ENCODE measurements around the gene WDR19. TPM values are rescaled to one million over a fixed set of nuclear protein-coding genes. Genes with fewer than 3 reads are reported as not detected.

The WDR19 gene
- total and polyA plus RNA-seq, 2 of the 4 experiments (the other 2 are of a cell fraction) = 16.0 to 22.6 TPM

DNA sequence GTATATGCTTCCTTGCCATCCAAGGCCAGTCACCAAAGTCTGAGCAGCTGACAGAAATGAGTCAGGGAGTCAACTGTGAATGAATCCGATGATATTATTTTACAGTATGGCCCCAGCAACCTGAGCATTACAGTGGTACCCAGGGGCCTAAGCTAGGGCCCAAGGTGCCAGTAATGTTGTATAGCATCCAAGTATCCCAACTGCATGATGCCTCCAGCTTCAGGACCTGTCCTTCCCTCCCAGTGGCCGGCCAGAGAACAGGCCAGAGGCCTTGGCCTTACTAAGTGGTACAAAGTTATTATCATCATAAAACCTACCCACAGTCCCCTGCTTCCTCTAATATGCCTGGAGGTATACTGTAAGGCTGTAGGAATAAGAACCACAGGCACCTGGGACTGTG, 103.9 kb downstream of the WDR19 start:
- Histone ChIP-seq H3K9me1 (ENCODE audit: insufficient read depth, low read length) (peaks cover 4% of the 10 kb centered on the region; the same call in 1 of the 2 replicates), H2AFZ (replicated peaks; ENCODE audit: low read length, poor library complexity) (no peak overlapping the region), H3K36me3 (ENCODE audit: control insufficient read depth, insufficient read depth, low read length) (peaks cover 16% of the 10 kb centered on the region), H4K8ac (ENCODE audit: low read depth in 2 of 2, low read length in 2 of 2) (no peak overlapping the region), H2BK20ac (ENCODE audit: low read depth, low read length) (no peak overlapping the region), H3K4ac (ENCODE audit: low read depth, low read length) (no peak overlapping the region), H3K14ac (replicated peaks; ENCODE audit: low read depth, low read length) (no peak overlapping the region), H3K27ac (ENCODE audit: insufficient read depth, low read length) (no peak overlapping the region), H3K56ac (ENCODE audit: extremely low read depth, insufficient read depth, low read length) (no peak overlapping the region), H2BK5ac (ENCODE audit: low read depth, low read length, poor library complexity, severe bottlenecking) (peak overlapping the region; percentile 70), H3K23ac (ENCODE audit: low read depth, low read length) (no peak overlapping the region), H2AK5ac (ENCODE audit: low read depth, low read length) (no peak overlapping the region), H3K9me3 (ENCODE audit: control insufficient read depth, insufficient read depth, low read length) (no peaks in the 10 kb centered on the region), H3K9ac (ENCODE audit: low read depth, low read length) (no peak overlapping the region), H3K79me1 (ENCODE audit: low read depth in 1 of 2, low read length in 2 of 2) (no peaks in the 10 kb centered on the region), H3K4me1 (ENCODE audit: control insufficient read depth, insufficient read depth, low read length) (0 out of 2 replicates have a peak, but pooled peaks cover 3% of the 10 kb centered on the region), H2BK15ac (ENCODE audit: low read depth, low read length) (no peak overlapping the region), H4K20me1 (ENCODE audit: insufficient read depth, low read length) (no peaks in the 10 kb centered on the region), H3K4me3 (ENCODE audit: insufficient read depth, low read depth, low read length) (no peak overlapping the region), H3K27me3 (ENCODE audit: control insufficient read depth, insufficient read depth, low read length) (no peaks in the 10 kb centered on the region), H2AK9ac (replicated peaks; ENCODE audit: low read depth, low read length, poor library complexity) (no peak overlapping the region), H4K91ac (ENCODE audit: insufficient read depth, low read depth, low read length) (no peak overlapping the region), H3K4me2 (ENCODE audit: low read depth, low read length) (no peak overlapping the region), H2BK120ac (ENCODE audit: low read depth, low read length) (no peak overlapping the region), H4K5ac (ENCODE audit: low read depth, low read length) (no peak overlapping the region), H3K18ac (ENCODE audit: low read depth, low read length) (no peak overlapping the region)
- ATAC-seq (ENCODE audit: low read depth) (no peak), DNase-seq (peak; percentile 13)
- CTCF ChIA-PET = no interaction called here
- intact Hi-C loops (cut with micrococcal nuclease) = no loop called here
- BruUV-seq (replicated peaks) = no TSS peak
- no CpG with 5 or more reads among the region's 2 CpGs for WGBS, 2 experiments (ENCODE audit: extremely low coverage in 2 of 2, insufficient read length in 1 of 2)
- in situ Hi-C loops (cut with MboI; ENCODE audit: low sequenced_read_pairs) = no loop called here
- TF ChIP-seq, protein P1, sequence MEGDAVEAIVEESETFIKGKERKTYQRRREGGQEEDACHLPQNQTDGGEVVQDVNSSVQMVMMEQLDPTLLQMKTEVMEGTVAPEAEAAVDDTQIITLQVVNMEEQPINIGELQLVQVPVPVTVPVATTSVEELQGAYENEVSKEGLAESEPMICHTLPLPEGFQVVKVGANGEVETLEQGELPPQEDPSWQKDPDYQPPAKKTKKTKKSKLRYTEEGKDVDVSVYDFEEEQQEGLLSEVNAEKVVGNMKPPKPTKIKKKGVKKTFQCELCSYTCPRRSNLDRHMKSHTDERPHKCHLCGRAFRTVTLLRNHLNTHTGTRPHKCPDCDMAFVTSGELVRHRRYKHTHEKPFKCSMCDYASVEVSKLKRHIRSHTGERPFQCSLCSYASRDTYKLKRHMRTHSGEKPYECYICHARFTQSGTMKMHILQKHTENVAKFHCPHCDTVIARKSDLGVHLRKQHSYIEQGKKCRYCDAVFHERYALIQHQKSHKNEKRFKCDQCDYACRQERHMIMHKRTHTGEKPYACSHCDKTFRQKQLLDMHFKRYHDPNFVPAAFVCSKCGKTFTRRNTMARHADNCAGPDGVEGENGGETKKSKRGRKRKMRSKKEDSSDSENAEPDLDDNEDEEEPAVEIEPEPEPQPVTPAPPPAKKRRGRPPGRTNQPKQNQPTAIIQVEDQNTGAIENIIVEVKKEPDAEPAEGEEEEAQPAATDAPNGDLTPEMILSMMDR (conservative IDR thresholded peaks at IDR 0.05; ENCODE audit: low read depth, low read length) = no peak
- TF ChIP-seq CEBPB (IDR thresholded peaks at IDR 0.05; ENCODE audit: low read depth, low read length) = no peak
- TF ChIP-seq SMC3 (IDR thresholded peaks at IDR 0.05; ENCODE audit: low read depth, low read length) = no peak
- TF ChIP-seq FOS (IDR thresholded peaks at IDR 0.05; ENCODE audit: low read depth, low read length) = no peak
- dilution Hi-C loops (cut with HindIII; ENCODE audit: low sequenced_read_pairs, unreplicated experiment) = no loop called here
- POLR2A ChIA-PET (ENCODE audit: unreplicated experiment) = no interaction called here

Data from IMR-90 (cell line).